MM.1S (cell line): ENCODE data around the gene EDAR.

Experiments used
- EZH2 ChIP-seq: fragments of 300-600 bp; sonication (generic); optimal IDR thresholded peaks from 2 replicates; pipeline ENCODE3; 2017; ENCODE audit warnings: low read depth, mild to moderate bottlenecking, antibody characterized with exemption, low read length, mixed read lengths
- EZH2phosphoT487 ChIP-seq: fragments of 300-600 bp; sonication (generic); IDR thresholded peaks from 2 replicates; pipeline ENCODE4 v1.6.1; 2018; ENCODE audit warnings: antibody characterized with exemption, low read length
- TF ChIP-seq, protein P1 (sequence below): fragments of 300-600 bp; sonication (generic); IDR thresholded peaks from 2 replicates; pipeline ENCODE4 v1.5.1; 2016; ENCODE audit warnings: antibody characterized with exemption, low read length, mixed read lengths

DNA sequence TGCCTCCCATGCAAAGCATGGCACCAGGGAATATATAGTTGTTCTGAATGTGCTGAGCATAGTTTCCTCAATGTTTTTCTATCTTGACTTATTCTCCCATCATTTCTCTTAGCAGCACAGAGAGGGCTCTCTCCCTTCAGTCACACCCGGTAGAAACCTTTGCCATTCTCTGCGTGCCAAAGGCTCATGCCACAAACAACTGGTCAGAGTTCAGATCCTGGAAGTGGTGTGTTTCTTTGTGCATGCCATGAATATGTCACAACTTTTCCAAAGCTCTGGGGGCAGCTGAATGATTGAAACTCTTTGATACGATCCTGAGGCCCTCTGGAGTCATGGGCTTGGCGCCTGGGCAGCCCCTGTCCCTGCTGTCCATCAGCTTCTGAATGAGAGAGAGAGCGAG lies 28.0 kb upstream of the EDAR start:
- TF ChIP-seq, protein P1, sequence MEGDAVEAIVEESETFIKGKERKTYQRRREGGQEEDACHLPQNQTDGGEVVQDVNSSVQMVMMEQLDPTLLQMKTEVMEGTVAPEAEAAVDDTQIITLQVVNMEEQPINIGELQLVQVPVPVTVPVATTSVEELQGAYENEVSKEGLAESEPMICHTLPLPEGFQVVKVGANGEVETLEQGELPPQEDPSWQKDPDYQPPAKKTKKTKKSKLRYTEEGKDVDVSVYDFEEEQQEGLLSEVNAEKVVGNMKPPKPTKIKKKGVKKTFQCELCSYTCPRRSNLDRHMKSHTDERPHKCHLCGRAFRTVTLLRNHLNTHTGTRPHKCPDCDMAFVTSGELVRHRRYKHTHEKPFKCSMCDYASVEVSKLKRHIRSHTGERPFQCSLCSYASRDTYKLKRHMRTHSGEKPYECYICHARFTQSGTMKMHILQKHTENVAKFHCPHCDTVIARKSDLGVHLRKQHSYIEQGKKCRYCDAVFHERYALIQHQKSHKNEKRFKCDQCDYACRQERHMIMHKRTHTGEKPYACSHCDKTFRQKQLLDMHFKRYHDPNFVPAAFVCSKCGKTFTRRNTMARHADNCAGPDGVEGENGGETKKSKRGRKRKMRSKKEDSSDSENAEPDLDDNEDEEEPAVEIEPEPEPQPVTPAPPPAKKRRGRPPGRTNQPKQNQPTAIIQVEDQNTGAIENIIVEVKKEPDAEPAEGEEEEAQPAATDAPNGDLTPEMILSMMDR, result no peak
- no peak for TF ChIP-seq EZH2phosphoT487
- no peak for TF ChIP-seq EZH2
